Vagina (tissue), 2 donors: ENCODE measurements around the gene C13orf46. TPM values are rescaled to one million over a fixed set of nuclear protein-coding genes. Genes with fewer than 3 reads are reported as not detected.

ENCODE experiments used
- DNase-seq, 2 donors: peaks; one replicate each; pipeline ENCODE4 v3.0.0-alpha.2; 2017; ENCODE audit errors: extremely low spot score in 2 of 2
- H3K27ac ChIP-seq: fragments of 200-600 bp; sonication (generic); one replicate; pipeline ENCODE4 v1.5.1; 2019
- H3K27me3 ChIP-seq: fragments of 200-600 bp; sonication (generic); one replicate; pipeline ENCODE4 v1.5.1; 2019
- H3K36me3 ChIP-seq, 2 donors: fragments of 200-600 bp; sonication (generic); one replicate each; pipeline ENCODE4 v1.5.1; 2017 to 2019
- H3K4me1 ChIP-seq: fragments of 200-600 bp; sonication (generic); one replicate; pipeline ENCODE4 v1.5.1; 2019
- H3K4me3 ChIP-seq, 2 donors: fragments of 200-600 bp; sonication (generic); 1 replicate in 1 of 2; 2 replicates in 1 of 2; pipeline ENCODE4 v1.5.1; 2016 to 2019
- H3K9me3 ChIP-seq: fragments of 200-600 bp; sonication (generic); one replicate; pipeline ENCODE4 v1.5.1; 2019
- POLR2A ChIP-seq, 2 donors: fragments of 450-650 bp; IDR thresholded peaks; one replicate each; pipeline ENCODE4 v1.6.1; 2017; ENCODE audit warnings: antibody characterized with exemption in 2 of 2, mild to moderate bottlenecking in 2 of 2, moderate library complexity in 2 of 2
- POLR2AphosphoS5 ChIP-seq, 2 donors: sonication (generic); formaldehyde crosslinking; IDR thresholded peaks; one replicate each; pipeline ENCODE4 v1.9.0; 2017; ENCODE audit warnings: antibody characterized with exemption in 2 of 2, mild to moderate bottlenecking in 2 of 2, low read depth in 1 of 2; ENCODE audit not compliant: insufficient read depth in 1 of 2
- intact Hi-C: fragments of 100-400 bp; cut with DNase I; formaldehyde crosslinking; loops from one replicate; pipeline ENCODE4 v1.15.1; 2023
- total RNA-seq: library from RNA; depleted of rRNA; stranded (reverse); fragments of >200 nt; gene quantifications from one replicate; pipeline ENCODE4 v1.2.3, GENCODE V29; 2016
- TF ChIP-seq, protein P1 (sequence below), 3 experiments: fragments of 450-650 bp in 2 of 3; fragments of 200-600 bp in 1 of 3; sonication (generic) in 1 of 3; IDR thresholded peaks; one replicate each; pipeline ENCODE4 v1.5.1; 2017 to 2019; ENCODE audit warnings: antibody characterized with exemption in 3 of 3, mild to moderate bottlenecking in 2 of 3, moderate library complexity in 2 of 3

Gene C13orf46
- total RNA-seq, 1 donor from 2014 or later: not detected

DNA sequence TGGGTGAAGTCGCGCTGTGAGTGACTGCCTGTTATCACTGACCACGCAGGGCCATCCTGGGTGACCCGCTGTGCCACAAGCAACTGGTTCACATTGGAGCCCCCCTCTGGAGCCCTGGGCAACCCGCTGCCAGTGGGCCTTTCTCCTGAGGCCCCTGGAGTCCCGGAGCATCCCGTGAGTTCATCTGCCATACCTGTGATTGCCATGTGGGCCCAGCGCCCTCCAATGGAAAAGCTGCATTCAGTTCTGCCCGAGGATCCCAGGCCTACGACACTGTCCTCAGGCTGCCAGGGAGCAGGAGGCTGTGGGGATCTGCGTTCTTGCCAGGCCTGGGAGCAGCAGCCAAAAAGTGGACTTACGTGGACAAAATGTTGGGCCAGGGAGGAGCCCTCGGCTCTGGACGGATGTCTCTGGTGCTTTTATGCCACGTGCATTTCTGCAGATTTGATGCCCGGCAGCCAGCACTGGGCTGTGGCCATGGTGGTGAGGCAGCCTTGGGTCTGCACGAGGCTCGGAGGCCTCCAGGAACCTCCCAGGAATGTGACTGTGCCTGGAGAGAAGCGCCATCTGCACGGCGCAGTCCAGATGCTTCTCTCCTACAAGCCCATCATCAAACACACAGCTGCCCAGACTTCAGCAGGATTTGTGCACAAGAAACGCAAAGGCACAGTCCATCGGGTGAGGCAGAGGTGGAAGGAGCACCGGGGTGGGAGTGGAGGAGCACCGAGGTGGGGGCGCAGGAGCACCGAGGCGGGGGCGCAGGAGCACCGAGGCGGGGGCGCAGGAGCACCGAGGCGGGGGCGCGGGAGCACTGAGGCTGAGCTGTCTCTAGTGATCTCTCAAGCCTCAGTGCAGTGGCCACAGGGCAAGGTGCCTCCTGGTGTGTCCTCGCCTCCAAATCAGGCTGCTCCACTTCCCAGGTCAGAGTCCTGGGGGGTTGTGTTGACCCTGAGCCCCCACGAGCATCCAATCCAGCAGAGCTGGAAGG is 44.0 kb downstream of the C13orf46 start:
- H3K27ac ChIP-seq: peak overlapping the region; percentile 34
- peaks cover 41% of the 10 kb centered on the region for H3K4me1 ChIP-seq
- H3K36me3 ChIP-seq: no peaks in the 10 kb centered on the region
- no peak for DNase-seq
- intact Hi-C loops: loop anchor here (5.0 to 10.0 kb wide), 2 partner anchors 65 to 108 kb away; partner anchors contain the start of gene GAS6
- H3K27me3 ChIP-seq: no peaks in the 10 kb centered on the region
- H3K4me3 ChIP-seq: no peak overlapping the region
- no peaks in the 10 kb centered on the region for H3K9me3 ChIP-seq
- TF ChIP-seq, protein P1, sequence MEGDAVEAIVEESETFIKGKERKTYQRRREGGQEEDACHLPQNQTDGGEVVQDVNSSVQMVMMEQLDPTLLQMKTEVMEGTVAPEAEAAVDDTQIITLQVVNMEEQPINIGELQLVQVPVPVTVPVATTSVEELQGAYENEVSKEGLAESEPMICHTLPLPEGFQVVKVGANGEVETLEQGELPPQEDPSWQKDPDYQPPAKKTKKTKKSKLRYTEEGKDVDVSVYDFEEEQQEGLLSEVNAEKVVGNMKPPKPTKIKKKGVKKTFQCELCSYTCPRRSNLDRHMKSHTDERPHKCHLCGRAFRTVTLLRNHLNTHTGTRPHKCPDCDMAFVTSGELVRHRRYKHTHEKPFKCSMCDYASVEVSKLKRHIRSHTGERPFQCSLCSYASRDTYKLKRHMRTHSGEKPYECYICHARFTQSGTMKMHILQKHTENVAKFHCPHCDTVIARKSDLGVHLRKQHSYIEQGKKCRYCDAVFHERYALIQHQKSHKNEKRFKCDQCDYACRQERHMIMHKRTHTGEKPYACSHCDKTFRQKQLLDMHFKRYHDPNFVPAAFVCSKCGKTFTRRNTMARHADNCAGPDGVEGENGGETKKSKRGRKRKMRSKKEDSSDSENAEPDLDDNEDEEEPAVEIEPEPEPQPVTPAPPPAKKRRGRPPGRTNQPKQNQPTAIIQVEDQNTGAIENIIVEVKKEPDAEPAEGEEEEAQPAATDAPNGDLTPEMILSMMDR (IDR thresholded peaks at IDR 0.05): no peak
- no peak for TF ChIP-seq POLR2A (IDR thresholded peaks at IDR 0.05)

DNA sequence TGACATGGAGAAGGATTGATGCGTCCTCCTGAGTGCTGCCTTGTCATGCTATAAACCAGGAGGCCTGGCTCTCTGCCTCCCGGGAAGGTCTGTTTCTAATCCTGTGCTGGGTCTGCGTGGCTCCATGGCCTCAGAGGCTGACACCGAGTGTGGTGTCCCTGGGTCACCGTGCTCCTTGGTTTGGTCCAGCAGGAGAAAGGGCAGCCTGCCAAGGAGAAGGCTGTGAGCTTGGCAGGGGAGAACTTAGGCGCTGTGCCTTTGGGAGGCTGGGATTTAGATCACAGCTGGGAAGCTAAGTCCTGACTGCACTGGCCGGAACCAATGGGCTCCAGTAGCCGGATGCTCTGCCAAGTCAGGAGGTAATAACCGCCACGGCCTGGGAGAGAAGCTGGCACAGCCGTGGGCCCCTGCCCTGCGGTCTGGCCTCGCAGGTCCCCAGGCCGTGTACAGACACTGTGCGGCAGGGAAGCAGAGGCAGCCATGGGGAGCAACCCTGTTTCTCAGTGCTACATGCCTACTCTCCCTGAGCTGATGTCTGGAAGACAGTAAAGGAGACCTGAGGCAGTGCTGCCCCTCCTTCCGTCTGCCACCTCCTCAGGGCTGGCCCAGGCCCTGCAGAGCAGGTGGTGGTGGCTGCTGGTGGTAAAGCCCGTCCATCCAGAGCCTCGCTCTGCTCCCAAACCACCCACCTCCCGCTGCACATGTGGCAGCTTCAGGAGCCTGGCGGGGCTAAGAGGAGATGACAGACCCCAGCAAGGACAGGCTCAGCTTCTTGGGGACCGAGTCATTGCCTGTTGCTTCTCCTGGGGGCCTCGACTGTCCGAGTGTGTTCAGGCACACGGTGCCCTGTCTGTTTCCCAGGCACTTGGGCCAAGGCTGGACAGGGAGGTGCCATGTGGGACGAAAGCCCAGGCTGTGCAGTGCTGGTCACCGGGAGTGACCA is 44.9 kb downstream of the C13orf46 start:
- peak in 1 of 2 donors; percentile 96 for DNase-seq
- H3K9me3 ChIP-seq: no peaks in the 10 kb centered on the region
- H3K4me3 ChIP-seq: no peak overlapping the region
- peaks cover 38% of the 10 kb centered on the region for H3K4me1 ChIP-seq
- H3K27me3 ChIP-seq: no peaks in the 10 kb centered on the region
- TF ChIP-seq, protein P1 (IDR thresholded peaks at IDR 0.05): no peak
- TF ChIP-seq POLR2A (IDR thresholded peaks at IDR 0.05) (no peak), POLR2AphosphoS5 (IDR thresholded peaks at IDR 0.05; ENCODE audit: insufficient read depth in 1 of 2, low read depth in 1 of 2) (peak; percentile 20 to 97)
- peak overlapping the region; percentile 60 for H3K27ac ChIP-seq
- no peaks in the 10 kb centered on the region for H3K36me3 ChIP-seq
- intact Hi-C loops: loop anchor here (5.0 to 10.0 kb wide), 2 partner anchors 64 to 107 kb away; partner anchors contain the start of gene GAS6

DNA sequence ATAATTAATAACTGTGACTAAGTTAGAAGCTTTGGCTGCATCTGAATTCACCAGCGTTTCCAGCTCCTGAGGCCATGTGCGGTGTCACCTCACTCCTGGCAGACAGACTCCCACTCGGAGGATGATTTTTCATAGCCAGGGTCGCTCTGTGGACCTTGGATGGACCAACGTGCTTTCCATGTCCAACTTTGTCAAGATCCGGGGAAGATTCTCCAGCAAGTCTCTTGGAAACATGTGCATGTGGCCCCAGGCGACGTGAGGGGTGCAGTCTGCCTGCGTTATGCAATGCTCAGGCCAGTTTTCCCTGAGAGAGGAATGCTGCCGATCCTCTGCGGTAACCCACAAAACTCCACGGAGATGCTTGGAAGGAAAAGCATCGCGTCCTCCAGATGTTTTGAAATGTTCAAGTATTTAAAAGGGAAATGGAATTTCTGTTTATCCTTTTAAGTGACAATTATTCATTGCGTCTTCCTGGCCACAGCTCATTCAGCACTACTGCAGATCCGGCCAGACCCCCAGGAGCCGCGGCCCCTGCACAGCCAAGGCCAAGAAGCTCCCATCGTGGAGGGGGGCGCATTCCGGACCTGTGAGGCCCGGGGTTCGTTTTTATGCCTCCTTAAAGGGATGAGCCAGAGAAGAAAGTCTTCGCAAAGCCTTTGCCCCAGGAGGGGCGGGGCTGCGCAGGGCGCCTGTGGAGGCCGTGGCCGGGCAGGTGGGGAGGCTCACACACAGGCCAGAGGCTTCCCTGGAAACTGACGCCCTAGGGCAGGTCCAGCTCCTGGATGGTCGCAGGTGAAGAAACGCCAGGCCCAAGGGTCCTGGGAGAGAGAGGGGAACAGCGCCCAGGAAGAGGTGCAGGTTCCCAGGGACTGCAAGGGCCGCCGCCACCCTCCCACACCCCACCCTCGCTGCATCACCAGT is 46.0 kb downstream of the C13orf46 start:
- peak in 1 of 2 donors; percentile 96 for DNase-seq
- intact Hi-C loops: loop anchor here (5.0 to 10.0 kb wide), 2 partner anchors 63 to 106 kb away; partner anchors contain the start of gene GAS6

DNA sequence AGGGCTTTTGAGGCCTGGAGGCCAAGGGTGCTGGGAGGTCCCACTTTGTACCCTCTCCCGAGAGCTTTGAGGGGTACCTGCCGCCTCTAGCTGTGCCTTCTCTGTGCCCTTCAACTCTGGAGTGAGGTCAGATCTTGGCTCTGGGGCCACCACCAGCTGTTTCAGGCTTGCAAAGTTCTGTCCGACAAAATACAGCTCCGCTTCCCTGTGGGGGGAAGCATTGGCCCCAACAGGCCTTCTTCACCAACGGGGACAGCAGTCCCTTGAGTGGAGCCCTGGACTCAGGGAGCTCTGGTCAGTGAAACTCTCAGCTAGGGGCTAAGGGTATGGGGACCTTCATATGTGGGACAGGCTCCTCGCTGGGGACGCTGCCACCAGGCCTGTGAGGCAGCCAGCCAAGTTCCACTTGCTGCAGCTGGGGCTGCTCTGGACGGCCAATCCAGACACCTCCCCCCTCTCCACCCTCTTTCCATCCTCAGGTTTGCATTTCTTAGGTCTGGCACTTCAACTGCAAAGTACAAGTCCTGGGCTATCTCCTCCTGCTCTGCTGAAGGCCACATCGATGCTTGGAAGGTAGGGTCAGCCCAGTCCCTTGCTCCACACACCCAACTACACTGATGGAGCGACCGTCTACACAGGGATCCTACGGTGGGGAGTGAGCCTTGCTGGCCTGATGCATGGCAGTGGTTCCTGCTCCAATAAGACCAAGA is 46.8 kb downstream of the C13orf46 start:
- peak overlapping the region; percentile 77 for H3K27ac ChIP-seq
- peak in 1 of 2 donors; percentile 88 for DNase-seq
- no peaks in the 10 kb centered on the region for H3K27me3 ChIP-seq
- intact Hi-C loops: loop anchor here (5.0 to 10.0 kb wide), 2 partner anchors 62 to 105 kb away; partner anchors contain the start of gene GAS6
- H3K4me1 ChIP-seq: peaks cover 38% of the 10 kb centered on the region
- TF ChIP-seq POLR2AphosphoS5 (IDR thresholded peaks at IDR 0.05; ENCODE audit: insufficient read depth in 1 of 2, low read depth in 1 of 2) (no peak), POLR2A (IDR thresholded peaks at IDR 0.05) (no peak)
- TF ChIP-seq, protein P1 (IDR thresholded peaks at IDR 0.05): no peak
- no peaks in the 10 kb centered on the region for H3K9me3 ChIP-seq
- H3K4me3 ChIP-seq: no peak overlapping the region
- no peaks in the 10 kb centered on the region for H3K36me3 ChIP-seq

More for the DNA sequence above, 46.0 kb downstream of the C13orf46 start:
- Histone ChIP-seq H3K27me3 (no peaks in the 10 kb centered on the region), H3K27ac (peak overlapping the region; percentile 77), H3K4me1 (peaks cover 38% of the 10 kb centered on the region), H3K4me3 (no peak overlapping the region), H3K36me3 (no peaks in the 10 kb centered on the region), H3K9me3 (no peaks in the 10 kb centered on the region)
- peak; percentile 27 to 65 for TF ChIP-seq POLR2AphosphoS5 (IDR thresholded peaks at IDR 0.05; ENCODE audit: insufficient read depth in 1 of 2, low read depth in 1 of 2)
- TF ChIP-seq POLR2A (IDR thresholded peaks at IDR 0.05): no peak
